ENCODE measurements around the gene ERBB3. TPM values are rescaled to one million over a fixed set of nuclear protein-coding genes. Genes with fewer than 3 reads are reported as not detected.

The ERBB3 gene
- polyA plus RNA-seq, 1 of the 3 experiments (the other 2 are of a cell fraction): 1.4 TPM

GRCh38 chr12:56103066-56103711, 23.2 kb downstream of the ERBB3 start (continued):
- TF ChIP-seq NFIC (IDR thresholded peaks at IDR 0.05; ENCODE audit: borderline replicate concordance): no peak

DNA sequence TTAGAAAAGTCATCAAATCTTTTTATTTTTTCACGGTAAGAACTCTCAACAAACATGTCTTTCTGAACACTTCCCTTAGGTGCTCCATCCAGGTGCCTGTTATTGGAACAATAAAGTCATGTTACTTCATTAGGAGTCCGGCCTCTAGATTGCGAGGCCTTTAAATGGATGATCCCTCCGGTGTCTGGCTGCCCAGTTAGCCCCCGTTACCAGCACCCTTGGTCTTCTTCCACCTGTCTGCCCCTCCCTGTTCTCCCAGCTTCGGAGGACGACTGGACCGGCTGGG, 23.8 kb downstream of the ERBB3 start:
- TF ChIP-seq NRF1 (IDR thresholded peaks at IDR 0.05; ENCODE audit: low read depth, low read length) (no peak), TCF12 (IDR thresholded peaks at IDR 0.05) (no peak), ELF1 (IDR thresholded peaks at IDR 0.05) (no peak), MXI1 (IDR thresholded peaks at IDR 0.05; ENCODE audit: low read depth, low read length) (no peak)
- peaks cover 5 to 19% of the 10 kb centered on the region in 2 experiments; a peak in 3 of 4 replicates for H3K4me1 ChIP-seq (ENCODE audit: control insufficient read depth in 1 of 2, insufficient read depth in 2 of 2, low read depth in 1 of 2, low read length in 1 of 2)
- peak overlapping the region; percentile 87 for H2AFZ ChIP-seq (ENCODE audit: low read depth)
- 0 out of 2 replicates have a peak, but pooled peaks cover 3% of the 10 kb centered on the region for H4K20me1 ChIP-seq (ENCODE audit: insufficient read depth)
- 2% methylated on average over 7 of the region's 8 CpGs for WGBS (ENCODE audit: low lambda C conversion rate)
- H3F3A ChIP-seq (replicated peaks; ENCODE audit: insufficient read depth): peaks cover 14% of the 10 kb centered on the region
- peaks cover 25 to 28% of the 10 kb centered on the region in 2 experiments for H3K36me3 ChIP-seq (replicated peaks in 1 of 2; ENCODE audit: control insufficient read depth in 1 of 2, insufficient read depth in 2 of 2, low read length in 1 of 2)
- no peaks in the 10 kb centered on the region for H3K9me2 ChIP-seq
- peak overlapping the region; percentile 74 for H3K4me2 ChIP-seq
- ChIA-PET CTCF (interaction anchor here (0.7 to 1.9 kb wide), 7 partner anchors 16 to 113 kb away, joined by 3 to 5 read pairs (median 3); partner anchors contain the start of gene SMARCC2), POLR2A (interaction anchor here (0.8 to 3.0 kb wide), 16 partner anchors 9 to 374 kb away, joined by 3 to 33 read pairs (median 6); partner anchors contain the start of genes DNAJC14, ERBB3, ESYT1 and IKZF4)
- H3K27me3 ChIP-seq (ENCODE audit: insufficient read depth): no peaks in the 10 kb centered on the region
- peaks cover 42% of the 10 kb centered on the region for H3K79me2 ChIP-seq (ENCODE audit: insufficient read depth)
- H3K27ac ChIP-seq (ENCODE audit: low read depth in 2 of 2, low read length in 1 of 2): peak overlapping the region; percentile 58 to 83
- no peak for DNase-seq
- peak overlapping the region; percentile 89 to 90 for H3K4me3 ChIP-seq (ENCODE audit: low read depth in 2 of 2, low read length in 1 of 2)
- H3K9ac ChIP-seq: peak overlapping the region; percentile 71
- no peaks in the 10 kb centered on the region for H3K9me3 ChIP-seq

- Histone ChIP-seq H3K27ac (ENCODE audit: low read depth in 2 of 2, low read length in 1 of 2) (peak within 1 kb of the TSS; percentile 76 to 89), H3F3A (replicated peaks; ENCODE audit: insufficient read depth) (peaks cover 14% of the 10 kb centered on the region), H3K9me3 (no peaks in the 10 kb centered on the region), H3K79me2 (ENCODE audit: insufficient read depth) (peaks cover 42% of the 10 kb centered on the region), H3K4me2 (peak within 1 kb of the TSS; percentile 84), H4K20me1 (ENCODE audit: insufficient read depth) (0 out of 2 replicates have a peak, but pooled peaks cover 3% of the 10 kb centered on the region), H2AFZ (ENCODE audit: low read depth) (peak within 1 kb of the TSS; percentile 87), H3K9ac (peak within 1 kb of the TSS; percentile 96), H3K27me3 (ENCODE audit: insufficient read depth) (no peaks in the 10 kb centered on the region), H3K4me3 (ENCODE audit: low read depth in 2 of 2, low read length in 1 of 2) (peak within 1 kb of the TSS; percentile 89 to 90), H3K36me3 (replicated peaks in 1 of 2; ENCODE audit: control insufficient read depth in 1 of 2, insufficient read depth in 2 of 2, low read length in 1 of 2) (peaks cover 28 to 29% of the 10 kb centered on the region in 2 experiments), H3K4me1 (ENCODE audit: control insufficient read depth in 1 of 2, insufficient read depth in 2 of 2, low read depth in 1 of 2, low read length in 1 of 2) (peaks cover 5 to 19% of the 10 kb centered on the region in 2 experiments; a peak in 3 of 4 replicates), H3K9me2 (no peaks in the 10 kb centered on the region)
- CTCF ChIA-PET: interaction anchor here (0.6 to 1.9 kb wide), 13 partner anchors 12 to 162 kb away, joined by 3 to 7 read pairs (median 3); partner anchors contain the start of genes ANKRD52, COQ10A, SMARCC2 and SUOX
- under 1% methylated on average over 42 of the region's 60 CpGs for WGBS (ENCODE audit: low lambda C conversion rate)
- DNase-seq: peak; percentile 95
- POLR2A ChIA-PET: interaction anchor here (0.6 to 3.0 kb wide), 18 partner anchors 10 to 619 kb away, joined by 3 to 33 read pairs (median 5); partner anchors contain the start of genes DNAJC14, ERBB3, ESYT1 and IKZF4
- TF ChIP-seq SMC3 (IDR thresholded peaks at IDR 0.05; ENCODE audit: low read depth, low read length) (no peak), RAD21 (IDR thresholded peaks at IDR 0.05; ENCODE audit: low read length) (no peak), TAF1 (IDR thresholded peaks at IDR 0.05; ENCODE audit: borderline replicate concordance, low read depth, low read length) (peak; percentile 72), TEAD4 (IDR thresholded peaks at IDR 0.05; ENCODE audit: borderline replicate concordance, insufficient read depth) (no peak), PBX3 (IDR thresholded peaks at IDR 0.05) (no peak), ELF1 (IDR thresholded peaks at IDR 0.05) (peak; percentile 85), POLR2AphosphoS5 (IDR thresholded peaks at IDR 0.05; ENCODE audit: low read depth, low read length) (peak; percentile 96), CTCF (IDR thresholded peaks at IDR 0.05) (no peak), REST (IDR thresholded peaks at IDR 0.05; ENCODE audit: low read depth, low read length) (0 out of 2 replicates have a peak, but pooled peaks have one; percentile 4), TCF12 (IDR thresholded peaks at IDR 0.05) (peak; percentile 18; the same call in 1 of the 2 replicates), RXRA (IDR thresholded peaks at IDR 0.05; ENCODE audit: borderline replicate concordance, low read depth) (no peak), FOSL2 (IDR thresholded peaks at IDR 0.05; ENCODE audit: borderline replicate concordance, low read depth) (no peak), MEF2A (IDR thresholded peaks at IDR 0.05; ENCODE audit: borderline replicate concordance, low read depth) (no peak), MXI1 (IDR thresholded peaks at IDR 0.05; ENCODE audit: low read depth, low read length) (peak; percentile 97), NRF1 (IDR thresholded peaks at IDR 0.05; ENCODE audit: low read depth, low read length) (0 out of 2 replicates have a peak, but pooled peaks have one; percentile 30)
Observed at GRCh38 chr12:56104109-56104814, 24.3 kb downstream of the ERBB3 start, which contains the start of gene PA2G4. TSS of gene PA2G4 (plus strand) at chr12:56104559. CDS start at chr12:56104738, 179 bp downstream.

Measured in SK-N-SH (cell line).